H4 (cell line): ENCODE results near the gene PRUNE2. TPM values are rescaled to one million over a fixed set of nuclear protein-coding genes. Genes with fewer than 3 reads are reported as not detected.

Experiments used
- DNase-seq: peaks from one replicate; pipeline ENCODE4 v3.0.0-alpha.2; 2015; ENCODE audit warnings: low spot score
- total RNA-seq: library from RNA; depleted of rRNA; stranded (reverse); fragments of >200 nt; shearing (Covaris generic); gene quantifications from 2 replicates; pipeline ENCODE4 v1.2.3, GENCODE V29; 2014

The PRUNE2 gene
- total RNA-seq, 1 experiment from 2014 or later, result 3.9 TPM

GRCh38 chr9:76902395-76902794 lies 3.5 kb downstream of the PRUNE2 start:
- DNase-seq, result no peak

- DNase-seq, result no peak
These were observed 4.1 kb downstream of the PRUNE2 start for GRCh38 chr9:76901801-76902200.

DNA sequence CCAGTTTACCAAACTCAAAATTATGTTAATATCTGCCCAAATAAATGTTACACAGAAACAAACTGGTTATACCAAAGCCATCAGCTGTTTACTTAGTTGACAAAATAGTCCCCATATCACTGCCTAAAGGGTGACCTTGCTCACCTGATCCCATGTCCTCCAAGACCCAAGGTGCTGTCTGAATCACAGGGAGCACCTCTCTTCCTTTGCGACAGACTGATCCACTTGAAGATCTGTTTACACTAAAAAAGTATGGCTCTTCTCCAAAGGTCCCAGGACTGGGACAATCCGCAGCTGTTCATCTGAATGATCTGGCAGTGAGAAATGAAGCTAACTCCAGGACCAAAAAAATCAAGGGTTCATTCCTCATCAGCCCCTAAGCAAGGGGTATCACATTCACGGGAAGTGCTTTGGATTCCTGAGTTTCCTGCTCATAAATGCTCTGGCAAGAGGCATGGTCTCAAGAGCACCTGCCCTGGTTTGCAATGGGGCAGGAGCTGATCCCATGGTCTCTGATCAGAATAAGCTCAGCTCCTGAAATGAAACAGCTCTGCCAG lies 5.0 kb downstream of the PRUNE2 start:
- no peak for DNase-seq

- DNase-seq, result no peak
These were observed 7.1 kb downstream of the PRUNE2 start for GRCh38 chr9:76898786-76899185.

GRCh38 chr9:76897804-76898525 lies 7.9 kb downstream of the PRUNE2 start:
- no peak for DNase-seq

DNA sequence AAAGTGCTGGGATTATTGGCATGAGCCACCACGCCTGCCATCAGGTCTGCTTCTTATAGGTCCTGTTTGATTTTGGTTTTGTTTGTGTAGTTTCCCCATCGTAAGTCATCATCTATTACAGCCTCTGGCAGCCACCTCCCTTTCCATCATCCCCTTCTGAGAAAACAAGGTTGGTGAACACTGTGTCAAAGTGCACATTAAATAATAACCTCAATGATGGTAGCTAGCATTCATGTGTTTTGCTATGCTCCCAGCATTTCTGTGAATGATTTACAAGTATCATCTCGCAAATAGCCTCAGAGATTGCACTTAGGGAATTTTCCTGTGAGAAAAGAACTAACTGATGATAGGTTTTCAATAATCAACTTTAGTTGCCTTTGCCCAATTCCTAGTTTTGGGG lies 9.9 kb downstream of the PRUNE2 start:
- no peak for DNase-seq

DNA sequence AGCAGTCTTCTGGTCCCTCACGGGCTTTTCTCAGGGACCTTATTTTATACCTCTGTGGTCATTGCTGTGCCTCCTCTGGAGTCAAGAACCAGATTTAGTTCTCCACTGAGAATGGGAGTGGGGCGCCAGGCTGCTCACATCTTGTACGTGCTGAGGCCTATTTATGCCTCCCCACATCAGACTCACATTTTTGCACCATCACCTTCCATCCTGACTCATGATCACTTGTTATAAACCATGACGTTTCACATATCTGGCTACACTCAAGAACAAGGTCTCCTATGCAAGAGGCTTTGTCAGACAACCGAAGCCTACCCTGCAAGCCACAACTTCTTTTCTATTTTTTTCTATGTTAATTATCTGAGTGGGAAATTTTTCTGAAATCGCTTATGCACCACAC lies 10.7 kb downstream of the PRUNE2 start:
- DNase-seq, result peak; percentile 25

DNA sequence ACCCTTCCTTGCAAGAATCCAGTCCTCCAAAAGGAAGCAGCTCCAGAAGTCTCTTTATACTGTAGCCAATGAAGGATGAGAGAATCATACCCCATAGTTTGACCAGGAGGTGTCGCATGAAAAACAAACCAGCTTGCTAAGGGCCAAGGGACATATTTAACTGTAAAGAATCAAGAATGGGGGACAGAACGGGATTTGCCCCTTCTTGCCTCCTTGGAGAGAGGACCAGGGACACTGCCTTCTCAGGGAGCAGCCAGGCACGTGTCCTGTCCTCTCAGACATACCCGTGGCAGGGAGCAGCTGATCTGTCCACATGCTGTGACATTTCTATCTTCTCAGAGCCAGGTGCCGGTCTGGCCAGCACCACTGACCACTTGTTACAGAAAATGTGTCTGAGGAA lies 11.7 kb downstream of the PRUNE2 start:
- DNase-seq, result no peak

- DNase-seq, result no peak
These were observed 12.4 kb downstream of the PRUNE2 start for GRCh38 chr9:76893395-76893932.

- no peak for DNase-seq
These were observed 14.0 kb downstream of the PRUNE2 start for GRCh38 chr9:76891874-76892273.

DNA sequence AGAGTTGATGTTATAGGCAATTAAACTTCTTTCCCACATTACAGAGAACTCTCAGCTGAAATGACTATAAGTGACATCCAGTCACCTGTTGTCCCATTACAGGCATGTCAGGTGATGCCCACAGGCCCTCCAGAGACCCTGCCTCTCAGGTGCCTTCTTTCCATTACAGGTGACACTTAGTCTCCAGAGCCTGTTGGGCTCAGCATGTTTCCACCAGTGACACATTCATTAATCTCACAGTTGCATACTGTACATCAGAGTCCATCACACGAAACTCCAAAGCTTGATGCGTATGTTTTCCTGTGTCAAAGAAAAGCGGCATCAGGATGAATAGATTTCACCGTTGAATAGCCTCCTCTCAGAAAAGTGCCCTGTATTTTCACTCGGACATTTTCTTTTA lies 14.6 kb downstream of the PRUNE2 start:
- DNase-seq, result no peak

DNA sequence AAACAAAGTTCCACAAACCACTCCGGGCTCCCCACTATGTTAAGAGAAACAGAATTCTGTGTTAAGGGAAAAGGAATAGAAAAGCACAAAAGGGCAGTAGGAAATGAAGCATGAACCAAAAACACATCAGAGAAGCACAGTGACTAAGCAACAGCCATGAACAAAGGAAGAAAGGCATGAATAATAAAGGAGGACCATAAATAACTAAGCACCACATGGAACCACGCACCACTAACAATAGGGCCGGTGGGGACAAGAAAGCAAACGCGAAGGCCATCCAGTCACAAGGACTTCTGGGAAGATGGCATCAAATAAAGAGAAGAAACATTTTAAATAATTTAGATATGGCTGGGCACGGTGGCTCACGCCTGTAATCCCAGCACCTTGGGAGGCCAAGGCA lies 18.0 kb downstream of the PRUNE2 start:
- DNase-seq, result no peak

GRCh38 chr9:76887003-76887821 lies 18.7 kb downstream of the PRUNE2 start:
- no peak for DNase-seq

- no peak for DNase-seq
These were observed 19.6 kb downstream of the PRUNE2 start for GRCh38 chr9:76886318-76886717.

GRCh38 chr9:76884823-76885222 lies 21.1 kb downstream of the PRUNE2 start:
- DNase-seq, result no peak

GRCh38 chr9:76883341-76883855 lies 22.5 kb downstream of the PRUNE2 start:
- DNase-seq, result no peak

- DNase-seq, result no peak
These were observed 23.2 kb downstream of the PRUNE2 start for GRCh38 chr9:76882686-76883085.

DNA sequence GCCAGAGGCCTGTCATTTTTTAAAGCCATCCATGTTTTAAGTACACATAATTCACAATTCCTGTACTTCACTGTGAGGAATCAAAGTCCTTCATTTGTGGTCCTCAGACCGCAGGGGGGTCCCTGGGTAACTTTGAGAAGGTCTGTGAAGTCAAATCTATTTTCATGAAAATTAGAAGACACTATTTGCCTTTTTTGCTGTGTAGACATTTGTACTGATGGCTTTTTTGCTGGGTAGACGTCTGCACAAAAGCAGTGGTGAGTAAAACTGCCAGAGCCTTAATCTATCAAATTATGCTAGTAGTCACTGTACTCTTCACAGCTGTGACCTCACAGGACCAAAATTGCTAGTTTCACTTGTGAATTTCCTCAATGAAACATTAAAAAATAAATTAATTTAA lies 25.7 kb downstream of the PRUNE2 start:
- no peak for DNase-seq

DNA sequence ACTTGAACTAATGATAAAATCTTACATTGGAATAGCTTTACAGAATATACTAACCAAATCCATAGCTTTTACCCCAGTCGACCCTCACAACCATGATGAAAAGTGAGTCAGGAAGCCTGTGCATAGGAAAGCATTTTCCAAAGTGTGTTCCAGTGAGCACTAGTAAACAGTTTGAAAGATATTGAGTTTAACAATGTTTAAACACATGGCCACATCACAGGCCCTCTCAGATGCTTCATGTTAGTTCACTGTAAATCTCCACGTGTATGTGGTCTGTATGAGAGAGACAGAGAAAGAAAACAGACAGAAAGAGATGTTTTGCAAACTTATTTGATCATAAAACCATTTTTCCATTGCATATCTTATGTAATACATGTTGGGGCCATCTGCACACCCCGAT lies 27.0 kb downstream of the PRUNE2 start:
- DNase-seq, result no peak

- no peak for DNase-seq
These were observed 28.0 kb downstream of the PRUNE2 start for GRCh38 chr9:76877961-76878360.

DNA sequence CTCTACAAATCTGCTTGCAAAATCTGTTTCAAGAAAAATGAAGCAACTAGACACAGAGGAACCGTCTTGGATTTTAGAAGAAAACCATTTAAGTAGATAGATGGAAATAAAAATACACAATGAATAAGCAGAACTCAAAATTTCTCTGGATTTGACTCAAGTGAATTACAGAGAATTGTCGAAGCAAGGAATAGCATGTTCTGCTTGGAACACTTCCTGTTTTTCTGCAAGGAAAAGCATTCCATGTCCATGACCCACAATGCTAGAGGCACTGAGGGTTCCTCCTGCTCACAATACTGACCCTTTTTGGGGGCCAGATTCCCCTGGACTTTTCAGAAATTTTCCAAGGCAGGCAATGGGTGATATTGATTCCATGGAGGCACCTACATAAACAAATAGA lies 29.8 kb downstream of the PRUNE2 start:
- no peak for DNase-seq

- DNase-seq, result no peak
These were observed 32.1 kb downstream of the PRUNE2 start for GRCh38 chr9:76873821-76874220.
